ENCODE data around the gene CCNG2.

DNA sequence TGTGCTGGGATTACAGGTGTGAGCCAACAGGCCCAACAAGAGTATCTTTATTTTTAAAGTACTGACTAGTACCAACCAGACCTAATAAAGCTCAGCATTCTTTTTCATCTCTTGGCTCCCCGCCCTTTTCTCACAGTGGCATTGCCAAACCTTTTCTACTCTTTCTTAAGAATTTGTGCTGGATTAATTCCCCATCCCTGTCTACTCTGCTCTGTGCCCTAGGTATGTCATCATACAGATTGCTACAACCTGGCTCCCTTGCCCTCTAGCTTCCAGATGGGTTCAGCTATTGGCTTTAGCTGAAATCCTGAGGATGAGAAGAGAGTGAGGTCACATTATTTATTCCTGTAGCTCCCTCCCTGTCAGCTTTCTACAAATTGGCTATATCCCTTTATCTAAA lies 46.3 kb upstream of the CCNG2 start:
- TF ChIP-seq, protein P1, sequence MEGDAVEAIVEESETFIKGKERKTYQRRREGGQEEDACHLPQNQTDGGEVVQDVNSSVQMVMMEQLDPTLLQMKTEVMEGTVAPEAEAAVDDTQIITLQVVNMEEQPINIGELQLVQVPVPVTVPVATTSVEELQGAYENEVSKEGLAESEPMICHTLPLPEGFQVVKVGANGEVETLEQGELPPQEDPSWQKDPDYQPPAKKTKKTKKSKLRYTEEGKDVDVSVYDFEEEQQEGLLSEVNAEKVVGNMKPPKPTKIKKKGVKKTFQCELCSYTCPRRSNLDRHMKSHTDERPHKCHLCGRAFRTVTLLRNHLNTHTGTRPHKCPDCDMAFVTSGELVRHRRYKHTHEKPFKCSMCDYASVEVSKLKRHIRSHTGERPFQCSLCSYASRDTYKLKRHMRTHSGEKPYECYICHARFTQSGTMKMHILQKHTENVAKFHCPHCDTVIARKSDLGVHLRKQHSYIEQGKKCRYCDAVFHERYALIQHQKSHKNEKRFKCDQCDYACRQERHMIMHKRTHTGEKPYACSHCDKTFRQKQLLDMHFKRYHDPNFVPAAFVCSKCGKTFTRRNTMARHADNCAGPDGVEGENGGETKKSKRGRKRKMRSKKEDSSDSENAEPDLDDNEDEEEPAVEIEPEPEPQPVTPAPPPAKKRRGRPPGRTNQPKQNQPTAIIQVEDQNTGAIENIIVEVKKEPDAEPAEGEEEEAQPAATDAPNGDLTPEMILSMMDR (IDR thresholded peaks at IDR 0.05): no peak
- TF ChIP-seq ZFX (IDR thresholded peaks at IDR 0.05; ENCODE audit: borderline replicate concordance): no peak

Measured in 22Rv1 (cell line).